OCI-LY3 (cell line): Measurements from ENCODE around the gene TMEM14B.

ENCODE experiments used
- CTCF ChIP-seq: fragments of 200-600, 300-600 bp; sonication (generic); IDR thresholded peaks from 2 replicates; pipeline ENCODE4 v1.5.1; 2014; ENCODE audit warnings: antibody characterized with exemption, low read length, low read depth
- EZH2phosphoT487 ChIP-seq: fragments of 200-600 bp; shearing (Covaris generic); IDR thresholded peaks from 2 replicates; pipeline ENCODE4 v1.6.1; 2018; ENCODE audit warnings: antibody characterized with exemption, mixed run types, low read depth

- TF ChIP-seq CTCF (no peak), EZH2phosphoT487 (no peak)
These were observed 28.2 kb upstream of the TMEM14B start for GRCh38 chr6:10719296-10719963.
